ENCODE data around the gene PDZD11.
"Not testable (repeated sequence)": the region's sequence is repeated elsewhere in the genome, so short reads cannot be mapped to it uniquely, and the experiment has no call there.

PDZD11 gene

DNA sequence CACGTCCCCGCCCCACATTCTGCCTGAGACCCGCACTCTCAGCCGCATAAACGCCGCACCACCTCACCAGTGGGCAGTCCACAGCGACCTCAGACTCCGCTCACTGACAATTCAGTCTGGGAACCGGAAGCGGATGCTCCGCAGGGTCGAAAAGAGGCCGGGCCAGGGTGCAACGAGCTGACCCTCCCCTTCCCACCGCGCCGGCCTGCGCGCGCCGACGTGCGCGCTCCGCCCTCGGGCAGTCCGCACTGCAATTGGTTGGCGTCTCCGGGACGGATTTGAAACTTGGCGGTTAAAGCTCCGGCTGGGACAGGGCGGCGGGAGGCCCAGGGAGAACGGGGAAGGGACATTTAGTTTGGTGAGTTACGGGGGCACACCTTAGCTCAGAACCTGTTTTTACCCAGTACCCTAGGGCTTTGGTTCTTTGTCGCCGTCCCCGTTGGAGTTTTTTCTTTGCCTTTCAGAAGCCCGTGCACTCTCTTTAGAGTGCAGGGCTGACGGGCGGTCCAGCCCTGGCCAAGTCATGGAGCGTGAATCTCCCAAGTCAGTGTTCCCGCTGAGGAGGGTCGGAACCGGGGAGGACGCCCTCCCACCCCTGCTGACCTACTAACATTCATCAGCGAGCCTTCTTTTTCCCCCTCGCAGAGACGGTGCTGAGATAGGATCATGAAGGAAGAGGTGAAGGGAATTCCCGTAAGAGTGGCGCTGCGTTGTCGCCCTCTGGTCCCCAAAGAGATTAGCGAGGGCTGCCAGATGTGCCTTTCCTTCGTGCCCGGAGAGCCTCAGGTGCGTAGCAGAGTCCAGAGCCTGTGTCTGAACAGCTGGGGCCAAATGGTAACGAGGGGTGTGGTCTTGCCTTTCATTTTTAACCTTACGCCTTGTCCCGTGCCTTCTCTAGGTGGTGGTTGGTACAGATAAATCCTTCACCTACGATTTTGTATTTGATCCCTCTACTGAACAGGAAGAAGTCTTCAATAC lies at the start of gene PDZD11, which contains the start of gene KIF4A:
Gene PDZD11 (minus strand): TSS at position 135 of the 978 bp plus-strand sequence. CDS start 586 bp downstream, outside the sequence.
Gene KIF4A (plus strand): TSS at position 312 of the 978 bp plus-strand sequence. CDS start 355 bp downstream, at position 667.
- peak; percentile 94 for DNase-seq (ENCODE audit: low spot score)

DNA sequence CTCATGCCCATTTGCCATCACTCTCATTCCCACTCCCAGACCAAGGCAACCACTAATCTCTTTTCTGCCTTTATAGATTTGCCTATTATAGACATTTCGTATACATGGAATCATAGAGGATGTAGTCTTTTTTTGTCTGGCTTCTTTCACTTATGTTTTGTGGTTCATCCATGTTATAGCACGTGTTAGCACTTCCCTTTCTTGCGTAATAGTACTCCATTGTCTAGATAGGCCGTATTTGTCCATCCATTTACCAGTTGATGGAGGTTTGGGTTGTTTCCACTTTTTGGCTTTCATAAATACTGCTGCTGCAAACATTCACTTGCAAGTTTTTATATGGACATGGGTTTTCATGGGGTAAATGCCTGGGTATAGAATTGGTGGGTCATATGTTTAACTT lies 48.6 kb upstream of the PDZD11 start:
- DNase-seq (ENCODE audit: low spot score), result no peak

GRCh38 chrX:70336767-70337166 lies 47.0 kb upstream of the PDZD11 start:
- no peak for DNase-seq (ENCODE audit: low spot score)

DNA sequence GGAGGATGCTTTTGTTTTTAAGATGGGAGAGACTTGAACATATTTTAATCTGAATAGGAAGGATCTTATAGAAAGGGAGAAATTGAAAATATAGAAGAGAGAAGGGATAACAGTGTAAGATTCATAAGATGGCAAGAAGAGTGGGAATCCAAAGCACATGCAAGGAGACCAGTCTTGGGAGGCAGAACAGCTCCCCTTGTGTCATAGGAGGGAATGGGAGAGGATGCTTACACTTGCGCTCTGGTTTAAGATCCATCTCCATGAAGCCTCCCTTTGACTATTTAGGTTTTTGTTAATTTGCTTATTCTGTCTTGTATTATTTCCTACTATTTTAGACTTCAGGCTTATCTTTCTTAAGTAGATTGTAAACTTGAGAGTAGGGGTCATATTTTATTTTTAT lies 42.9 kb upstream of the PDZD11 start:
- peak; percentile 7 for DNase-seq (ENCODE audit: low spot score)

- no peak for DNase-seq (ENCODE audit: low spot score)
Measured at GRCh38 chrX:70331161-70331560, 41.4 kb upstream of the PDZD11 start.

GRCh38 chrX:70324326-70324725 lies 34.6 kb upstream of the PDZD11 start:
- DNase-seq (ENCODE audit: low spot score), result no peak

GRCh38 chrX:70323628-70324027 lies 33.9 kb upstream of the PDZD11 start:
- not testable (repeated sequence) for DNase-seq (ENCODE audit: low spot score)

DNA sequence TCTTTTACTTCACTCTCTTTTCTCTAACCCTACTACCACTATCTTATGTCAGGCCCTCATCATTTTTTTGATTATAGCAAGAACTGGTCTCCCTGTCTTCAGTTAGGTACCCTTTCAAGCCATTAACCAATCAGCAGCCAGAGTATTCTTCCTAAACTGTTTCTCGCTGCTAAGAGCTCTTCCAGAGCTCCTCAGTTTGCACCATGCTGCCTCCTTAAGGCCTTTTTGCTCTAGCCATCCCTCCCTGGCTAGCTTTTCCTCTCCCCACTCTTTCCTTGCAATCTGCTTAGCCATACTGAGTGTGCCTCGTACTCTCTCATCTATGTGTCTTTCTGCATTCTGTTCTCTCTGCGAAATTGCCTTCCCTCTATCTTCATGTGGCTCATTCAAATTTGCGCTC lies 33.1 kb upstream of the PDZD11 start:
- DNase-seq (ENCODE audit: low spot score), result no peak

DNA sequence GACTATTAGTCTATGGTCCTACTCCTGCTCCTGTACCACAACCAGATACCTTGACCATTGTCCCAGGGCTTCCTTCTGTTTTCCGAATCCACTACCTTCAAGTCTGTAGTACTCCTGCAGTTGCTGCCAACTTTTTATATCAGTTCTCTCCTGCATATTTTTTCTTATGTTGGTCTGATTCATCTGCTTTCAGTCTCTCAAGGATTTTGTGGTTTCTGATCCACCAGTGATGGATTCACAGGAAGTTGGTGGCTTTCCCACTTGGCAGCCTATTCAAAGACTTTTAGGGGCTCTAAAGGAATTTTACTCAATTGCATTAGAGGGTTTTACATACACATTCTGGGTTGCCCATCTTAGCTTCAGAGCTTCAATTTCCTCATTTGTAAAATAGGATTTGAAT lies 23.8 kb upstream of the PDZD11 start:
- DNase-seq (ENCODE audit: low spot score), result no peak

DNA sequence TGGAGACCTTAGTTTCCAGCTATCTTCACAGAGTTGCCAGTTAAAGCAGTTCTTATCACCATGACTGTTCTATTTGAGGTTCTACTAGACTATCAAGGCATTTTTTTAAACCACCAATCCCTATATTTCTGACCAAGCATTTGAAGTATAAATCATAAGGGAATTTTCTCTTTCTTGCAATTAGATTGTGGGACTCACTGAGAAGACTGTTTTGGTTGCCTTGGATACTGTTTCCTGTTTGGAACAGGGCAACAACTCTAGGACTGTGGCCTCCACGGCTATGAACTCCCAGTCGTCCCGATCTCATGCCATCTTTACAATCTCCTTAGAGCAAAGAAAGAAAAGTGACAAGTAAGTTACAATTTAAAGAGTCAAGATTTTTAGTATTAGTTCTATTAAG lies 12.0 kb upstream of the PDZD11 start:
- DNase-seq (ENCODE audit: low spot score), result no peak

GRCh38 chrX:70293621-70294020 lies 3.9 kb upstream of the PDZD11 start:
- no peak for DNase-seq (ENCODE audit: low spot score)

- no peak for DNase-seq (ENCODE audit: low spot score)
Measured at GRCh38 chrX:70292788-70293187, 3.1 kb upstream of the PDZD11 start.

- DNase-seq (ENCODE audit: low spot score), result no peak
Measured at GRCh38 chrX:70289168-70289792, 447 bp downstream of the PDZD11 start.

- no peak for DNase-seq (ENCODE audit: low spot score)
Measured at GRCh38 chrX:70281951-70282350, 7.8 kb downstream of the PDZD11 start, which contains the start of gene RAB41. Gene RAB41 (plus strand): TSS chrX:70282172. CDS start chrX:70282218, 46 bp downstream.

GRCh38 chrX:70280573-70280972 lies 9.2 kb downstream of the PDZD11 start:
- DNase-seq (ENCODE audit: low spot score), result no peak

DNA sequence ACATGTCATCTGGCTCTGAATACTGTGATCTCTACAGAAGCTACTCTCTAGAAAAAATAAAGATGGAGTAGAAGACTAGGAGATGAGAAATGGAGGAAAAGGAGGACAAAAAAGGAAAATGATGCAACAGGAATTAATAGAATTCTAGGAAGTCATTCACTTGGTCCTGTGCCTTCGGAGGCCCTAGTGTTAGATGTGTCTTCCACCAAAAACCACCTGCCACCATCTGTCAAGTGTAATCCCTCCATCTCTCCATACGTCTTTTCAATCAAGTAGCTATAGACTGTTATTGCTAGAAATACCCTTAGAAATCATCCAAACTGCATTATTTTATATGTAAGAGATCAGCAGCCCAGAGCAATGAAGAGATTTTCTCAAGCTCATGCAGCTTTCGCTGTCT lies 10.6 kb downstream of the PDZD11 start:
- DNase-seq (ENCODE audit: low spot score), result no peak

DNA sequence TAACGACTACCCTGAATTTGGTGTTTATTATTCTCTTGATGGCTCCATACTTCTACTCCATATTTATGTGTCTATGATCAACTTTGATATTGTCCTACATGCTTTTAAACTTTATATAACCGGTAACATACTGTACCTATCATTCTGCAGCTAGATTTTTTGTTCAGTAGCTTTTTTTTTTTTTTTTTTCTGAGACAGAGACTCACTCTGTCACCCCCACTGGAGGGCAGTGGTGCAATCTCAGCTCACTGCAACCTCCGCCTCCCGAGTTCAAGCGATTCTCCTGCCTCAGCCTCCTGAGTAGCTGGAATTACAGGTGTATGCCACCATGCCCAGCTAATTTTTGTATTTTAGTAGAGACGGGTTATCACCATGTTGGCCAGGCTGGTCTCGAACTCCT lies 15.7 kb downstream of the PDZD11 start:
- not testable (repeated sequence) for DNase-seq (ENCODE audit: low spot score)

DNA sequence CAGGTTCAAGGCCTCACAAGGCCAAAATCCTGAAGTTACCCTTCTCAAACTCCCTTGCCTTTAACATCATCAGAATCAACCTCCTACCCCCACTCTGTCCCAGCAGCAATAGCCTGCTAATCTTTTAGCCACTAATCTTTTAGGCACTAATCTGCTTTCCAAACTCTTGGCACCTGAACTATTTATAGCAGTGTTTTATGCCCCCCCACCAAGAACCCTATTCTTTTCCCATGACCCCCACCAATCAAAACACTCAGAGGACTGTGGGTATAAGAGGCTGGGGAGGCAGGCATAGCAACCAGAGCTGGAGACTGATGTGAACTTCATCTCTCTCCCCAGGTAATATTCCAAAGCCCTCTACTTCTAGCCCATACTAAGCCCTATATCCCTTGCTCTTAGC lies 21.7 kb downstream of the PDZD11 start, which contains the start of gene ARR3:
Gene ARR3 (plus strand): TSS at position 301 of the 400 bp plus-strand sequence. CDS start 1,052 bp downstream, outside the sequence.
- DNase-seq (ENCODE audit: low spot score), result no peak

- DNase-seq (ENCODE audit: low spot score), result no peak
Measured at GRCh38 chrX:70264784-70265183, 24.9 kb downstream of the PDZD11 start.

DNA sequence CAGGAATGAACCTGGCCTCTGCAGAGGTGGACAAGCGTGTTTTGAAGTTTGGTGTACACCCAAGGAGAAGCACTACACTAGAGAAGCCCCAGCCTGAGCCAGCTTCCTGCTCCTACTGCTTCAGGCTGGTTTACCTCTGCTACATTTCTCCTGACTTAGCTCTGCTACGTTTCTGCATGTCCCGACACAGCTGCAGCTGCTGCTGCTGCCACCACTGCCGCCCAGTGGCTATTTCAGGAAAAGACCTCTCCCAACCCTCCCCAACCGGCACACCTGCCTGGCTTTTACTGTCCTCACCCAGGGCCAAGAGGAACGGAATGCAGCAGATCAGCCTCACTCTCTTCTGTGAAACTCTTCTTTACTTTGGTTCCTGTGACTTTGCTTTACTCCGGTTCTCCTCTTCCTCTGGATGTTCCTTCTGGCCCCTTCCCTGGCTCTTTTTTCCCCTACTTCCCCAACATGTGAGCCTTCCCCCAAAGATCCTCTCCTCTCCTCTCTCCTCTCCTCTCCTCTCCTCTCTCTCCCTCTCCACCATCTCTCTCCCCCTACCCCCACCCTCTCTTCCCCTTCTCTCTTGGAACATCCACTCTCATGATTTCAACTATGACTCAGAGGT lies 26.7 kb downstream of the PDZD11 start:
- peak; percentile 63 for DNase-seq (ENCODE audit: low spot score)

GRCh38 chrX:70260104-70260503 lies 29.6 kb downstream of the PDZD11 start, which contains the start of gene P2RY4:
Gene P2RY4 (minus strand): TSS chrX:70260204. CDS start chrX:70259624, 580 bp downstream.
- DNase-seq (ENCODE audit: low spot score), result no peak
